Peyer's patch (tissue), 4 donors: ENCODE data around the gene ZSCAN5A.

Experiments
- POLR2A ChIP-seq, 2 donors: fragments of 450-650 bp; IDR thresholded peaks; one replicate each; pipeline ENCODE4 v1.5.1; 2017; ENCODE audit warnings: antibody characterized with exemption in 2 of 2, mild to moderate bottlenecking in 2 of 2, moderate library complexity in 2 of 2
- TF ChIP-seq, protein P1 (sequence below), 6 experiments: fragments of 450-650 bp in 4 of 6; fragments of 200-600 bp in 2 of 6; sonication (generic) in 1 of 6; IDR thresholded peaks; one replicate each; pipeline ENCODE4 v1.5.1; 2017 to 2019; ENCODE audit warnings: antibody characterized with exemption in 6 of 6, mild to moderate bottlenecking in 3 of 6, moderate library complexity in 1 of 6

DNA sequence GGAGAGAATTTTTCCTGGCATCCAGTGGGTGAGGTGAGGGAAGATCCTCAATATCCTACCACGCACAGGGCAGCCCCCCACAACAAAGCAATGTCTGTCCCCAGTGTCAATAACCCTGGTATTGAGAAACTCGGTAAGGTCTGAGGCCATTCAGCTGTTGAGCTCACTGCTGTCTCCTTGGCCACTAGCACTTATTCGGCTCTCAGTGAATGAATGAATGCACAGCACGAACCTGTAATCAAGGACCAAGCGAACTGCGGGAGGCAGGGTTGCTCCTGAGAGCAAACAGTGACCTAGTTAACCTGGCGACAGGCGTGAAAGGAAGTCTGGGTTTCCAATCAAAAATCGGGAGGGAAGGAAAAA lies 640 bp downstream of the ZSCAN5A start:
- TF ChIP-seq POLR2A (IDR thresholded peaks at IDR 0.05): no peak
- TF ChIP-seq, protein P1, sequence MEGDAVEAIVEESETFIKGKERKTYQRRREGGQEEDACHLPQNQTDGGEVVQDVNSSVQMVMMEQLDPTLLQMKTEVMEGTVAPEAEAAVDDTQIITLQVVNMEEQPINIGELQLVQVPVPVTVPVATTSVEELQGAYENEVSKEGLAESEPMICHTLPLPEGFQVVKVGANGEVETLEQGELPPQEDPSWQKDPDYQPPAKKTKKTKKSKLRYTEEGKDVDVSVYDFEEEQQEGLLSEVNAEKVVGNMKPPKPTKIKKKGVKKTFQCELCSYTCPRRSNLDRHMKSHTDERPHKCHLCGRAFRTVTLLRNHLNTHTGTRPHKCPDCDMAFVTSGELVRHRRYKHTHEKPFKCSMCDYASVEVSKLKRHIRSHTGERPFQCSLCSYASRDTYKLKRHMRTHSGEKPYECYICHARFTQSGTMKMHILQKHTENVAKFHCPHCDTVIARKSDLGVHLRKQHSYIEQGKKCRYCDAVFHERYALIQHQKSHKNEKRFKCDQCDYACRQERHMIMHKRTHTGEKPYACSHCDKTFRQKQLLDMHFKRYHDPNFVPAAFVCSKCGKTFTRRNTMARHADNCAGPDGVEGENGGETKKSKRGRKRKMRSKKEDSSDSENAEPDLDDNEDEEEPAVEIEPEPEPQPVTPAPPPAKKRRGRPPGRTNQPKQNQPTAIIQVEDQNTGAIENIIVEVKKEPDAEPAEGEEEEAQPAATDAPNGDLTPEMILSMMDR (IDR thresholded peaks at IDR 0.05): no peak
